Natural killer cell treated with Interleukin-12 subunit alpha and Interleukin-12 subunit beta and Interleukin-15 and Interleukin-18, amount 100 ng/mL, for 72 hours (primary cell): ENCODE measurements around the gene ZACN. TPM values are rescaled to one million over a fixed set of nuclear protein-coding genes. Genes with fewer than 3 reads are reported as not detected.
"Not testable (repeated sequence)": the region's sequence is repeated elsewhere in the genome, so short reads cannot be mapped to it uniquely, and the experiment has no call there.

ENCODE experiments used
- ATAC-seq, 2 donors: fragments of 150-1000 bp; cut with Tn5 transposase in 1 of 2; sonication (Bioruptor Pico), chemical (Tn5 transposase) in 1 of 2; 2 replicates each; pipeline ENCODE4 v1.10.0; 2021
- DNase-seq: peaks from one replicate; pipeline ENCODE4 v3.0.0; 2022; ENCODE audit warnings: low spot score
- H3K27ac Mint-ChIP-seq, 2 donors: 1 replicate in 1 of 2; 2 replicates in 1 of 2; pipeline ENCODE4 v1.8.0; 2022; ENCODE audit warnings: mixed read lengths in 2 of 2, mild to moderate bottlenecking in 1 of 2, moderate library complexity in 1 of 2
- H3K27me3 Mint-ChIP-seq, 2 donors: 1 replicate in 1 of 2; 2 replicates in 1 of 2; pipeline ENCODE4 v1.8.0; 2022; ENCODE audit warnings: mixed read lengths in 2 of 2
- H3K36me3 Mint-ChIP-seq: one replicate; pipeline ENCODE4 v1.8.0; 2022; ENCODE audit warnings: mixed read lengths
- H3K4me1 Mint-ChIP-seq, 2 donors: 1 replicate in 1 of 2; 2 replicates in 1 of 2; pipeline ENCODE4 v1.8.0; 2022; ENCODE audit warnings: low read depth in 2 of 2, mixed read lengths in 2 of 2, mild to moderate bottlenecking in 1 of 2
- H3K4me3 Mint-ChIP-seq: one replicate; pipeline ENCODE4 v1.8.0; 2022; ENCODE audit warnings: mixed read lengths
- H3K9me3 Mint-ChIP-seq: 2 replicates; pipeline ENCODE4 v1.8.0; 2022; ENCODE audit warnings: mixed read lengths
- total RNA-seq, 2 donors: library from RNA; stranded (reverse); gene quantifications; one replicate each; pipeline ENCODE4 v1.2.3, GENCODE V29; 2022

ZACN gene
- total RNA-seq, 2 donors from 2014 or later: 0.52 to 1.4 TPM

GRCh38 chr17:76048025-76048605 lies 30.9 kb upstream of the ZACN start:
- ATAC-seq (no peak), DNase-seq (no peak)
- no peaks in the 10 kb centered on the region for H3K27me3 Mint-ChIP-seq
- peaks cover 5 to 17% of the 10 kb centered on the region in 2 donors for H3K4me1 Mint-ChIP-seq
- H3K9me3 Mint-ChIP-seq: no peaks in the 10 kb centered on the region
- no peak overlapping the region for H3K27ac Mint-ChIP-seq
- H3K4me3 Mint-ChIP-seq: no peak overlapping the region
- peaks cover 37% of the 10 kb centered on the region for H3K36me3 Mint-ChIP-seq

- no peaks in the 10 kb centered on the region for H3K9me3 Mint-ChIP-seq
- H3K27me3 Mint-ChIP-seq: no peaks in the 10 kb centered on the region
- no peak for ATAC-seq
- H3K4me1 Mint-ChIP-seq: peaks cover 5 to 15% of the 10 kb centered on the region in 2 donors
- no peak overlapping the region for H3K27ac Mint-ChIP-seq
- H3K36me3 Mint-ChIP-seq: peaks cover 37% of the 10 kb centered on the region
- no peak for DNase-seq
- no peak overlapping the region for H3K4me3 Mint-ChIP-seq
Measured at GRCh38 chr17:76048711-76049110, 30.3 kb upstream of the ZACN start.

GRCh38 chr17:76049239-76049638 lies 29.7 kb upstream of the ZACN start:
- Mint-ChIP-seq H3K27ac (no peak overlapping the region), H3K27me3 (no peaks in the 10 kb centered on the region), H3K9me3 (no peaks in the 10 kb centered on the region), H3K4me3 (no peak overlapping the region), H3K4me1 (peaks cover 5 to 15% of the 10 kb centered on the region in 2 donors), H3K36me3 (peaks cover 32% of the 10 kb centered on the region)
- ATAC-seq (no peak), DNase-seq (no peak)

- Mint-ChIP-seq H3K27ac (no peak overlapping the region), H3K27me3 (no peaks in the 10 kb centered on the region), H3K4me3 (no peak overlapping the region), H3K36me3 (peaks cover 31% of the 10 kb centered on the region), H3K9me3 (no peaks in the 10 kb centered on the region), H3K4me1 (peaks cover 5 to 15% of the 10 kb centered on the region in 2 donors)
- DNase-seq: no peak
- no peak for ATAC-seq
Measured at GRCh38 chr17:76049836-76050537, 29.0 kb upstream of the ZACN start.

GRCh38 chr17:76050538-76051467 lies 28.2 kb upstream of the ZACN start:
- DNase-seq (no peak), ATAC-seq (no peak)
- Mint-ChIP-seq H3K36me3 (peaks cover 31% of the 10 kb centered on the region), H3K4me1 (peaks cover 5 to 15% of the 10 kb centered on the region in 2 donors), H3K9me3 (no peaks in the 10 kb centered on the region), H3K27me3 (no peaks in the 10 kb centered on the region), H3K27ac (no peak overlapping the region), H3K4me3 (no peak overlapping the region)

- Mint-ChIP-seq H3K4me1 (peaks cover 5 to 18% of the 10 kb centered on the region in 2 donors), H3K36me3 (peaks cover 36% of the 10 kb centered on the region), H3K9me3 (no peaks in the 10 kb centered on the region), H3K27me3 (no peaks in the 10 kb centered on the region), H3K4me3 (no peak overlapping the region), H3K27ac (no peak overlapping the region)
- DNase-seq: no peak
- ATAC-seq: no peak
Measured at GRCh38 chr17:76051561-76051960, 27.4 kb upstream of the ZACN start.

- peaks cover 5 to 11% of the 10 kb centered on the region in 2 donors for H3K4me1 Mint-ChIP-seq
- no peak overlapping the region for H3K4me3 Mint-ChIP-seq
- no peaks in the 10 kb centered on the region for H3K9me3 Mint-ChIP-seq
- DNase-seq: no peak
- peaks cover 34% of the 10 kb centered on the region for H3K36me3 Mint-ChIP-seq
- ATAC-seq: no peak
- H3K27ac Mint-ChIP-seq: no peak overlapping the region
- no peaks in the 10 kb centered on the region for H3K27me3 Mint-ChIP-seq
Measured at GRCh38 chr17:76053246-76054111, 25.5 kb upstream of the ZACN start.

GRCh38 chr17:76054112-76054476 lies 24.9 kb upstream of the ZACN start:
- H3K9me3 Mint-ChIP-seq: no peaks in the 10 kb centered on the region
- H3K36me3 Mint-ChIP-seq: peaks cover 32% of the 10 kb centered on the region
- H3K4me3 Mint-ChIP-seq: no peak overlapping the region
- H3K27me3 Mint-ChIP-seq: no peaks in the 10 kb centered on the region
- ATAC-seq: no peak
- H3K4me1 Mint-ChIP-seq: peaks cover 3 to 10% of the 10 kb centered on the region in 2 donors
- no peak for DNase-seq
- H3K27ac Mint-ChIP-seq: no peak overlapping the region

GRCh38 chr17:76056882-76057281 lies 22.1 kb upstream of the ZACN start:
- peaks cover 22% of the 10 kb centered on the region for H3K36me3 Mint-ChIP-seq
- peaks cover 0 to 3% of the 10 kb centered on the region in 2 donors for H3K4me1 Mint-ChIP-seq
- no peak for ATAC-seq
- no peak for DNase-seq
- H3K9me3 Mint-ChIP-seq: no peaks in the 10 kb centered on the region
- no peaks in the 10 kb centered on the region for H3K27me3 Mint-ChIP-seq
- H3K27ac Mint-ChIP-seq: no peak overlapping the region
- H3K4me3 Mint-ChIP-seq: no peak overlapping the region

GRCh38 chr17:76058264-76058663 lies 20.7 kb upstream of the ZACN start:
- H3K4me3 Mint-ChIP-seq, H3K27ac Mint-ChIP-seq, DNase-seq, ATAC-seq, H3K27me3 Mint-ChIP-seq, H3K4me1 Mint-ChIP-seq, H3K9me3 Mint-ChIP-seq: not testable (repeated sequence)
- peaks cover 22% of the 10 kb centered on the region for H3K36me3 Mint-ChIP-seq

- H3K36me3 Mint-ChIP-seq: peaks cover 33% of the 10 kb centered on the region
- H3K27me3 Mint-ChIP-seq: no peaks in the 10 kb centered on the region
- no peak overlapping the region for H3K4me3 Mint-ChIP-seq
- ATAC-seq (no peak), DNase-seq (no peak)
- no peaks in the 10 kb centered on the region for H3K9me3 Mint-ChIP-seq
- H3K27ac Mint-ChIP-seq: peak overlapping the region; percentile 15 to 39
- peaks cover 6 to 9% of the 10 kb centered on the region in 2 donors for H3K4me1 Mint-ChIP-seq
Measured at GRCh38 chr17:76063875-76064546, 15.0 kb upstream of the ZACN start.

- Mint-ChIP-seq H3K27ac (no peak overlapping the region), H3K27me3 (no peaks in the 10 kb centered on the region), H3K4me1 (peaks cover 12% of the 10 kb centered on the region in 2 donors), H3K4me3 (no peak overlapping the region), H3K9me3 (no peaks in the 10 kb centered on the region), H3K36me3 (peaks cover 27% of the 10 kb centered on the region)
- DNase-seq (no peak), ATAC-seq (no peak)
Measured at GRCh38 chr17:76065775-76066174, 13.2 kb upstream of the ZACN start.
